Measurements from ENCODE around the gene WNT10A.
"Not testable (repeated sequence)": the region's sequence is repeated elsewhere in the genome, so short reads cannot be mapped to it uniquely, and the experiment has no call there.

WNT10A gene

DNA sequence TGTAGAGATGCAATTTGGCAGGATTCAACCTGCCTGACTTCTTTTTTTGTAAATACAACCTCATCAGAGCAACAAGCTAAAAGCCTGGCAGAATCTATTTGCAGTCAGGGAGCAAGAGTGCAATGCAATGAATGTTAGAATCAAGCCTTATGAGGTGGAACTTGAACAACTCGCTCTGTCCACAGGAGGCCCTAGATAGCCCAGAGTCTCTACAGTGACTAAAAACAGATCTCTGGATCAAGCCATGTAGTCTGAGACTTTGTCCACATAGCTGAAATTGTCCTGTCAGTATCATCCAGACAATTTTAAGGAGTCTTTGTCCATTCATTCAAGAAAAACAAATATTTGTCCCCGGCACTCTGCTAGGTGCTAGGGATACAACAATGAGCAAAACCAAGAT lies 46.8 kb downstream of the WNT10A start:
- no peaks in the 10 kb centered on the region for H3K9me3 ChIP-seq
- H3K27me3 ChIP-seq, result peaks cover 37% of the 10 kb centered on the region
- no peaks in the 10 kb centered on the region for H3K36me3 ChIP-seq
- TF ChIP-seq, protein P1, sequence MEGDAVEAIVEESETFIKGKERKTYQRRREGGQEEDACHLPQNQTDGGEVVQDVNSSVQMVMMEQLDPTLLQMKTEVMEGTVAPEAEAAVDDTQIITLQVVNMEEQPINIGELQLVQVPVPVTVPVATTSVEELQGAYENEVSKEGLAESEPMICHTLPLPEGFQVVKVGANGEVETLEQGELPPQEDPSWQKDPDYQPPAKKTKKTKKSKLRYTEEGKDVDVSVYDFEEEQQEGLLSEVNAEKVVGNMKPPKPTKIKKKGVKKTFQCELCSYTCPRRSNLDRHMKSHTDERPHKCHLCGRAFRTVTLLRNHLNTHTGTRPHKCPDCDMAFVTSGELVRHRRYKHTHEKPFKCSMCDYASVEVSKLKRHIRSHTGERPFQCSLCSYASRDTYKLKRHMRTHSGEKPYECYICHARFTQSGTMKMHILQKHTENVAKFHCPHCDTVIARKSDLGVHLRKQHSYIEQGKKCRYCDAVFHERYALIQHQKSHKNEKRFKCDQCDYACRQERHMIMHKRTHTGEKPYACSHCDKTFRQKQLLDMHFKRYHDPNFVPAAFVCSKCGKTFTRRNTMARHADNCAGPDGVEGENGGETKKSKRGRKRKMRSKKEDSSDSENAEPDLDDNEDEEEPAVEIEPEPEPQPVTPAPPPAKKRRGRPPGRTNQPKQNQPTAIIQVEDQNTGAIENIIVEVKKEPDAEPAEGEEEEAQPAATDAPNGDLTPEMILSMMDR (IDR thresholded peaks at IDR 0.05), result no peak
- no peak overlapping the region for H3K27ac ChIP-seq
- H3K4me1 ChIP-seq (ENCODE audit: control insufficient read depth in 1 of 2, insufficient read depth in 1 of 2, low read depth in 1 of 2, low read length in 1 of 2), result no peaks in the 10 kb centered on the region
- H3K4me3 ChIP-seq (ENCODE audit: low read depth in 1 of 2, low read length in 1 of 2), result no peak overlapping the region

DNA sequence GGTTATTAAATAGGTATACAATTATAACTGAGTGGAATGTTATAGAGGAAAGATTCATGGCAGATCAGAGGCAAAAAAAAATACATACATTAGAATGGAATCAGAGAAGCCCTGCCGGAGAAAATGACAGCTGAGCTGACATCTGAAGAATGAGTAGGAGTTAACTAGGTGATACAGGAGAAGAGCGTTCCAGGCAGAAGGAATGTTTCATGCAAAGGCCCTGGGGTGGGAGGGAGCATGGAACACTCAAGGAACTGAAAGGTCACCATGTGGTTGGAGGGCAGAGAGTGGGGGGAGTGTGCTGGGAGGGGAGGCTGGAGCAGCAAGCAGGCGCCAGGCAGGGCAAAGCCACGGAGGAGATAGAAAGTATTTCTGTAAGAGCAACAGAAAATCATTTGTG lies 47.2 kb downstream of the WNT10A start:
- Histone ChIP-seq H3K27ac (no peak overlapping the region), H3K4me3 (ENCODE audit: low read depth in 1 of 2, low read length in 1 of 2) (no peak overlapping the region), H3K9me3 (no peaks in the 10 kb centered on the region), H3K27me3 (peaks cover 40% of the 10 kb centered on the region), H3K4me1 (ENCODE audit: control insufficient read depth in 1 of 2, insufficient read depth in 1 of 2, low read depth in 1 of 2, low read length in 1 of 2) (no peaks in the 10 kb centered on the region), H3K36me3 (no peaks in the 10 kb centered on the region)
- TF ChIP-seq, protein P1 (IDR thresholded peaks at IDR 0.05), result no peak

DNA sequence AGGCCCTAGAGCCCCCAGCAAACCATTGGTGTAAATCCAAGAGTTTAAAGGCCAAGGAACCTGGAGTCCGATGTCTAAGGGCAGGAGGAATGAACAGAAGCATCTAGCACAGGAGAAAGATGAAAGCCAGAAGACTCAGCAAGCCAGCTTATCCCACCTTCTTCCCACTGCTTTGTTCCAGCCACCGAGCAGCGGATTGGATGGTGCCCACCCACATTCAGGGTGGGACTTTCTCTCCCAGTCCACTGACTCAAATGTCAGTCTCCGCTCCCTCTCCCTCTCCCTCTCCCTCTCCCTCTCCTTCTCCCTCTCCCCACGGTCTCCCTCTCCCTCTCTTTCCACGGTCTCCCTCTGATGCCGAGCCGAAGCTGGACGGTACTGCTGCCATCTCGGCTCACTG lies 49.8 kb downstream of the WNT10A start:
- not testable (repeated sequence) for H3K4me3 ChIP-seq (ENCODE audit: low read depth in 1 of 2, low read length in 1 of 2); H3K9me3 ChIP-seq; H3K36me3 ChIP-seq; H3K4me1 ChIP-seq (ENCODE audit: control insufficient read depth in 1 of 2, insufficient read depth in 1 of 2, low read depth in 1 of 2, low read length in 1 of 2); H3K27ac ChIP-seq
- peaks cover 48% of the 10 kb centered on the region for H3K27me3 ChIP-seq

DNA sequence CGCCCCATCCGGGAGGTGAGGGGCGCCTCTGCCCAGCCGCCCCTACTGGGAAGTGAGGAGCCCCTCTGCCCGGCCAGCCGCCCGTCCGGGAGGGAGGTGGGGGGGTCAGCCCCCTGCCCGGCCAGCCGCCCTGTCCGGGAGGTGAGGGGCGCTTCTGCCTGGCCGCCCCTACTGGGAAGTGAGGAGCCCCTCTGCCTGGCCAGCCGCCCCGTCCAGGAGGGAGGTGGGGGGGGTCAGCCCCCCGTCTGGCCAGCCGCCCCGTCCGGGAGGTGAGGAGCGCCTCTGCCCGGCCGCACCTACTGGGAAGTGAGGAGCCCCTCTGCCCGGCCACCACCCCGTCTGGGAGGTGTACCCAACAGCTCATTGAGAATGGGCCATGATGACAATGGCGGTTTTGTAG lies 51.1 kb downstream of the WNT10A start:
- H3K4me3 ChIP-seq (ENCODE audit: low read depth in 1 of 2, low read length in 1 of 2); H3K27ac ChIP-seq; H3K36me3 ChIP-seq; H3K9me3 ChIP-seq; H3K4me1 ChIP-seq (ENCODE audit: control insufficient read depth in 1 of 2, insufficient read depth in 1 of 2, low read depth in 1 of 2, low read length in 1 of 2): not testable (repeated sequence)
- H3K27me3 ChIP-seq, result peaks cover 50% of the 10 kb centered on the region
